Measurements from ENCODE around the gene KRT79.

GRCh38 chr12:52825961-52826360 lies 8.2 kb downstream of the KRT79 start:
- TF ChIP-seq CTCF (IDR thresholded peaks at IDR 0.05; ENCODE audit: poor library complexity, severe bottlenecking) (no peak), EP300 (conservative IDR thresholded peaks at IDR 0.05; ENCODE audit: poor library complexity, severe bottlenecking) (no peak), RAD21 (conservative IDR thresholded peaks at IDR 0.05) (no peak), POLR2AphosphoS5 (IDR thresholded peaks at IDR 0.05) (no peak), REST (IDR thresholded peaks at IDR 0.05; ENCODE audit: borderline replicate concordance) (no peak)
